ENCODE data around the gene SPACDR.

Gene SPACDR

DNA sequence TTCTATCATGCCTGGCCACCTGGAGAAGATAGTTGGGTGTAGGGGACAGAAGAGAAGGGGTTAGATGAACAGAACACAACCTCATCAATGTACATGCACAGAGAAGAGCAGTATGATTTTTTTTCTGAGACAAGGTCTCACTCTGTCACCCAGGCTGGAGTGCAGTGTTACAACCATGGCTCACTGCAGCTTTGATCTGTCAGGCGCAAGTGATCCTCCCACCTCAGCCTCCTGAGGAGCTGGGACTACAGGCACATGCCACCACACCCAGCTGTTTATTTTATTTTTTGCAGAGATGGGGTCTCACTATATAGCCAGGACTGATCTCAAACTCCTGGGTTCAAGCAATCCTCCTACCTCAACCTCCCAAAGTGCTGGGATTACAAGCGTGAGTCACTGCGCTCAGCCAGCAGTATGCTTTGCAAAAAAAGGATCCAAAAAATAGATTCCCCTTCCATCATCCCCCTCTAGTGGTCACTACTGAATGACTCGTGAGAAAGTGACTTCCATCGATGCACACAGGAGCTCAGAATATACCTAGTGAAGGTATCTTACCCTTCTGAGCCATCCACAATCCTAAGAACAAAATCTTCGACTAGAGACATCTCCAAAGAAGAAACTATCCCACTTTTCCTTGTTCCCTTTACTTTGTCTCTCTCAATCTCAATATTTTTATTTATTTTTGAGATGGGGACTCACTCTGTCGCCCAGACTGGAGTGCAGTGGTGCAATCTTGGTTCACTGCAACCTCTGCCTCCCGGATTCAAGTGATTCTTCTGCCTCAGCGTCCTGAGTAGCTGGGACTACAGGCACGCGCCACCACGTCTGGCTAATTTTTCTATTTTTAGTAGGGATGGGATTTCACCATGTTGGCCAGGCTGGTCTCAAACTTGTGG is 56.5 kb downstream of the SPACDR start:
- DNase-seq, result peak; percentile 29

DNA sequence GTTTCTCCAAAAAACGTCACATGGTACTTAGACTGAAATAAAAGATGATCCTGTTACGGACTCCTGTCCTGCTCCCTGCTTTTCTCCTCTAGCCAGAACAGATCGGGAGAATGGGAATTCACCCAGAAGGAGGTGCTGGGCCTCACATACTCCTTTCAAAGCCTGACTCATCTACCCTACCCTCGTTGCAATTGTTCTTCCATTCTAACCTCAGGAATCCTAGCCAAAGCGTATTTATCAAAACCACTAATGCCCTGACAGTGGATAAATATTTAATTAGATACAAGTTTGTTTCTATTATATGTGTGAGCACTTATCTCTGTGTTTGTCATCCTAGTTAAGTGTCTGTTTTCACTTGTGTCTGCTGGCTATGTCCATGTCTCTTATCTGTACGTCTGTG is 57.3 kb downstream of the SPACDR start:
- DNase-seq, result no peak
